ENCODE results near the gene C12orf57.

Gene C12orf57

DNA sequence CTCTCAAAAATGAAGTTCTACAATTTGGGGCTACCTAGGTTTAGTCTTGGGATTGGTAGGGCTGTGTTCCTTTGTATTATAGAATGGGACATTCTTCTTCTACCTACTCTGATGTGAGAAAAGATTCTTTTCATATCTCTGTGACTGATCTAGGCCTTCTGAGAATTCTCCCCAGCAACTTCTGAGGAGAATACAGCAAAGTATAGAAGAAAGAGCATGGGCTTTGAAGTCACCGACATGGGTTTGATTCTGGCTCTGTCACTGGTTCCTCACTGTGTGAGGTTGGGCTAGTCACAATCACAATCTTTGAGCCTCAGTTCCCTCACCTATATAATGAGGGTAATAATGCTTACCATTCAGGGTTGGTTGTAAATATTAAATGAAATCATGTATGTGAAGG, 11.1 kb upstream of the C12orf57 start:
- DNase-seq (ENCODE audit: low read depth, low spot score), result no peak
- in situ Hi-C loops (cut with HindIII; ENCODE audit: low sequenced_read_pairs), result no loop called here
- H3K4me3 ChIP-seq (ENCODE audit: low read depth, low read length), result no peak overlapping the region
- TF ChIP-seq, protein P1, sequence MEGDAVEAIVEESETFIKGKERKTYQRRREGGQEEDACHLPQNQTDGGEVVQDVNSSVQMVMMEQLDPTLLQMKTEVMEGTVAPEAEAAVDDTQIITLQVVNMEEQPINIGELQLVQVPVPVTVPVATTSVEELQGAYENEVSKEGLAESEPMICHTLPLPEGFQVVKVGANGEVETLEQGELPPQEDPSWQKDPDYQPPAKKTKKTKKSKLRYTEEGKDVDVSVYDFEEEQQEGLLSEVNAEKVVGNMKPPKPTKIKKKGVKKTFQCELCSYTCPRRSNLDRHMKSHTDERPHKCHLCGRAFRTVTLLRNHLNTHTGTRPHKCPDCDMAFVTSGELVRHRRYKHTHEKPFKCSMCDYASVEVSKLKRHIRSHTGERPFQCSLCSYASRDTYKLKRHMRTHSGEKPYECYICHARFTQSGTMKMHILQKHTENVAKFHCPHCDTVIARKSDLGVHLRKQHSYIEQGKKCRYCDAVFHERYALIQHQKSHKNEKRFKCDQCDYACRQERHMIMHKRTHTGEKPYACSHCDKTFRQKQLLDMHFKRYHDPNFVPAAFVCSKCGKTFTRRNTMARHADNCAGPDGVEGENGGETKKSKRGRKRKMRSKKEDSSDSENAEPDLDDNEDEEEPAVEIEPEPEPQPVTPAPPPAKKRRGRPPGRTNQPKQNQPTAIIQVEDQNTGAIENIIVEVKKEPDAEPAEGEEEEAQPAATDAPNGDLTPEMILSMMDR (IDR thresholded peaks at IDR 0.05; ENCODE audit: low read depth, low read length), result no peak

DNA sequence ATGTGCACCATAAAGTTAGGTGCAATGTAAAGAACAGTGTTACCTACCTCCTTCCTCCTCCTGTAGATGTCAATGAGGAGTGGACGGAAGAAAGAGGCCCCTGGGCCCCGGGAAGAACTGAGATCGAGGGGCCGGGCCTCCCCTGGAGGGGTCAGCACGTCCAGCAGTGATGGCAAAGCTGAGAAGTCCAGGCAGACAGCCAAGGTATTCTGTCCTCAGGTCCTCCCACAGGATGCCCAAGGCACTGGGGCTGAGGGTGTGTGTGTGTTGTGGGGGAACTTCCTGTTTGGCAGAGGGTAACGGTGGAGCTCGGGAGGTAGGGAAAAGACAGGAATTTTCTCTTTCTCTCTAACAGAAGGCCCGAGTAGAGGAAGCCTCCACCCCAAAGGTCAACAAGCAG, 9.7 kb upstream of the C12orf57 start:
- in situ Hi-C loops (cut with HindIII; ENCODE audit: low sequenced_read_pairs), result no loop called here
- no peak overlapping the region for H3K4me3 ChIP-seq (ENCODE audit: low read depth, low read length)
- peak; percentile 47 for DNase-seq (ENCODE audit: low read depth, low spot score)
- TF ChIP-seq, protein P1 (IDR thresholded peaks at IDR 0.05; ENCODE audit: low read depth, low read length), result no peak

DNA sequence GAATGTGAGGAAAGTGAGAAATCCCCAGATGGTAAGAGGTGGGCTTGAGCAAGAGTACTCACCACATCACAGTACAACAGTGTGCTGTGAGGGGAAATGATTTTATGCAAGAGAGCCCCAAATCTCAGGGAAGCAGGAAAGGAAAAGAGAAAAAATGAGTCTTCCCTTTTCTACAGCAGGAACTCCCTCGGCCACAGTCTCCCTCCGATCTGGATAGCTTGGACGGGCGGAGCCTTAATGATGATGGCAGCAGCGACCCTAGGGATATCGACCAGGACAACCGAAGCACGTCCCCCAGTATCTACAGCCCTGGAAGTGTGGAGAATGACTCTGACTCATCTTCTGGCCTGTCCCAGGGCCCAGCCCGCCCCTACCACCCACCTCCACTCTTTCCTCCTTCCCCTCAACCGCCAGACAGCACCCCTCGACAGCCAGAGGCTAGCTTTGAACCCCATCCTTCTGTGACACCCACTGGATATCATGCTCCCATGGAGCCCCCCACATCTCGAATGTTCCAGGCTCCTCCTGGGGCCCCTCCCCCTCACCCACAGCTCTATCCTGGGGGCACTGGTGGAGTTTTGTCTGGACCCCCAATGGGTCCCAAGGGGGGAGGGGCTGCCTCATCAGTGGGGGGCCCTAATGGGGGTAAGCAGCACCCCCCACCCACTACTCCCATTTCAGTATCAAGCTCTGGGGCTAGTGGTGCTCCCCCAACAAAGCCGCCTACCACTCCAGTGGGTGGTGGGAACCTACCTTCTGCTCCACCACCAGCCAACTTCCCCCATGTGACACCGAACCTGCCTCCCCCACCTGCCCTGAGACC, 8.2 kb upstream of the C12orf57 start:
- in situ Hi-C loops (cut with HindIII; ENCODE audit: low sequenced_read_pairs), result no loop called here
- no peak for DNase-seq (ENCODE audit: low read depth, low spot score)
- TF ChIP-seq, protein P1 (IDR thresholded peaks at IDR 0.05; ENCODE audit: low read depth, low read length), result no peak
- H3K4me3 ChIP-seq (ENCODE audit: low read depth, low read length), result no peak overlapping the region

DNA sequence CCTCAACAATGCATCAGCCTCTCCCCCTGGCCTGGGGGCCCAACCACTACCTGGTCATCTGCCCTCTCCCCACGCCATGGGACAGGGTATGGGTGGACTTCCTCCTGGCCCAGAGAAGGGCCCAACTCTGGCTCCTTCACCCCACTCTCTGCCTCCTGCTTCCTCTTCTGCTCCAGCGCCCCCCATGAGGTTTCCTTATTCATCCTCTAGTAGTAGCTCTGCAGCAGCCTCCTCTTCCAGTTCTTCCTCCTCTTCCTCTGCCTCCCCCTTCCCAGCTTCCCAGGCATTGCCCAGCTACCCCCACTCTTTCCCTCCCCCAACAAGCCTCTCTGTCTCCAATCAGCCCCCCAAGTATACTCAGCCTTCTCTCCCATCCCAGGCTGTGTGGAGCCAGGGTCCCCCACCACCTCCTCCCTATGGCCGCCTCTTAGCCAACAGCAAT, 7.6 kb upstream of the C12orf57 start:
- H3K4me3 ChIP-seq (ENCODE audit: low read depth, low read length), result no peak overlapping the region
- in situ Hi-C loops (cut with HindIII; ENCODE audit: low sequenced_read_pairs), result no loop called here
- TF ChIP-seq, protein P1 (IDR thresholded peaks at IDR 0.05; ENCODE audit: low read depth, low read length), result no peak
- no peak for DNase-seq (ENCODE audit: low read depth, low spot score)

DNA sequence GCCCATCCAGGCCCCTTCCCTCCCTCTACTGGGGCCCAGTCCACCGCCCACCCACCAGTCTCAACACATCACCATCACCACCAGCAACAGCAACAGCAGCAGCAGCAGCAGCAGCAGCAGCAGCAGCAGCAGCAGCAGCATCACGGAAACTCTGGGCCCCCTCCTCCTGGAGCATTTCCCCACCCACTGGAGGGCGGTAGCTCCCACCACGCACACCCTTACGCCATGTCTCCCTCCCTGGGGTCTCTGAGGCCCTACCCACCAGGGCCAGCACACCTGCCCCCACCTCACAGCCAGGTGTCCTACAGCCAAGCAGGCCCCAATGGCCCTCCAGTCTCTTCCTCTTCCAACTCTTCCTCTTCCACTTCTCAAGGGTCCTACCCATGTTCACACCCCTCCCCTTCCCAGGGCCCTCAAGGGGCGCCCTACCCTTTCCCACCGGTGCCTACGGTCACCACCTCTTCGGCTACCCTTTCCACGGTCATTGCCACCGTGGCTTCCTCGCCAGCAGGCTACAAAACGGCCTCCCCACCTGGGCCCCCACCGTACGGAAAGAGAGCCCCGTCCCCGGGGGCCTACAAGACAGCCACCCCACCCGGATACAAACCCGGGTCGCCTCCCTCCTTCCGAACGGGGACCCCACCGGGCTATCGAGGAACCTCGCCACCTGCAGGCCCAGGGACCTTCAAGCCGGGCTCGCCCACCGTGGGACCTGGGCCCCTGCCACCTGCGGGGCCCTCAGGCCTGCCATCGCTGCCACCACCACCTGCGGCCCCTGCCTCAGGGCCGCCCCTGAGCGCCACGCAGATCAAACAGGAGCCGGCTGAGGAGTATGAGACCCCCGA, 7.0 kb upstream of the C12orf57 start:
- no peak for DNase-seq (ENCODE audit: low read depth, low spot score)
- TF ChIP-seq, protein P1 (IDR thresholded peaks at IDR 0.05; ENCODE audit: low read depth, low read length), result no peak
- in situ Hi-C loops (cut with HindIII; ENCODE audit: low sequenced_read_pairs), result no loop called here
- peak overlapping the region; percentile 50 for H3K4me3 ChIP-seq (ENCODE audit: low read depth, low read length)

DNA sequence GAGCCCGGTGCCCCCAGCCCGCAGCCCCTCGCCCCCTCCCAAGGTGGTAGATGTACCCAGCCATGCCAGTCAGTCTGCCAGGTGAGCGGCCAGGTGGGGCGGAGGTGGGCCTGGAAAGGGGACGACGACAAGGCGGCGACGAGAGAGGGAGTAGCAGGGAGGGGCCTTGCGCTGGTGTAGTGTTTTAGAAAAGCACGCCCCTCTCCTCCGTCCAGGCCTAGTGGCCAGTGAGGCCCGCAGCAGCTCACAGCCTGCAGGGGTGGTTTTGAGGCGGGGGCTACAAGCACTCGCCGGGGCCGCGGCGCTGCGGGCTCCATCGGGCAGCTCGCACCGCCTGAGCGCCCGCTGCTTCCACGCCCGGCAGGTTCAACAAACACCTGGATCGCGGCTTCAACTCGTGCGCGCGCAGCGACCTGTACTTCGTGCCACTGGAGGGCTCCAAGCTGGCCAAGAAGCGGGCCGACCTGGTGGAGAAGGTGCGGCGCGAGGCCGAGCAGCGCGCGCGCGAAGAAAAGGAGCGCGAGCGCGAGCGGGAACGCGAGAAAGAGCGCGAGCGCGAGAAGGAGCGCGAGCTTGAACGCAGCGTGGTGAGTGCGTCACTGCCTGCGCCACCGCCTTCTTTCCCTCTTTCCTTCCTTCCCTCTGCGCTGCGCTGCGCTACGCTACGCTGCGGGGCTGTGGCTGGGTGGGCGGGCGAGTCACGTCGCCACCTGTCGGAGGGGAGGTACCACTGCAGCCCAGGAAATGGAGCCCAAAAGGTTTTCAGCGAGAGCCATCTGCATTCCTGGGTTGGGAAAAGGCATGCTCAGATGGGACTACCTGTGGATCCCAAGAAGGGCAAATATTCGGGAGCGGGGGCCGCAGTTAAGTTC, 6.1 kb upstream of the C12orf57 start:
- TF ChIP-seq, protein P1 (IDR thresholded peaks at IDR 0.05; ENCODE audit: low read depth, low read length), result peak; percentile 97
- in situ Hi-C loops (cut with HindIII; ENCODE audit: low sequenced_read_pairs), result no loop called here
- peak; percentile 95 for DNase-seq (ENCODE audit: low read depth, low spot score)
- peak overlapping the region; percentile 50 for H3K4me3 ChIP-seq (ENCODE audit: low read depth, low read length)

All from astrocyte of the spinal cord (primary cell).